B cell (primary cell): ENCODE data around the gene DGCR2. TPM values are rescaled to one million over a fixed set of nuclear protein-coding genes. Genes with fewer than 3 reads are reported as not detected.

Experiments
- ATAC-seq: fragments of 200-7000 bp; cut with Tn5 transposase; one replicate; pipeline ENCODE4 v1.10.0; 2021; ENCODE audit warnings: low read depth, mild to moderate bottlenecking, moderate number of reproducible peaks, moderate library complexity
- CTCF ChIA-PET: fragments of 350-600 bp; sonication (Branson Sonifier 250); formaldehyde crosslinking; loops from one replicate; lab custom pipeline; 2021; ENCODE audit warnings: antibody characterized with exemption, inconsistent platforms; lab: Charles Lee
- POLR2A ChIA-PET: fragments of 350-600 bp; sonication (Branson Sonifier 250); formaldehyde crosslinking; loops from one replicate; lab custom pipeline; 2021; ENCODE audit warnings: antibody characterized with exemption; lab: Charles Lee
- DNase-seq: peaks from one replicate; pipeline ENCODE4 v3.0.0; 2013
- H2AFZ ChIP-seq: 2 replicates; pipeline ENCODE4 v1.6.1; 2012; ENCODE audit warnings: mild to moderate bottlenecking, low read depth, low read length; ENCODE audit not compliant: insufficient read depth, poor library complexity, severe bottlenecking
- H3K27ac ChIP-seq, 2 donors: 1 replicate in 1 of 2; 2 replicates in 1 of 2; pipeline ENCODE4 v1.5.1; 2012 to 2013; ENCODE audit warnings: low read length in 2 of 2, mild to moderate bottlenecking in 2 of 2, moderate library complexity in 1 of 2
- H3K27me3 ChIP-seq, 4 experiments: fragments of 200-600 bp in 1 of 4; sonication (generic) in 1 of 4; replicated peaks in 1 of 4; 1 replicate in 2 of 4; 2 replicates in 2 of 4; pipeline versions ENCODE4 v1.6.1 to v1.7.0; 2013 to 2016; ENCODE audit warnings: low read length in 3 of 4, mild to moderate bottlenecking in 2 of 4, mixed read lengths in 1 of 4, moderate library complexity in 1 of 4; ENCODE audit not compliant: insufficient read depth in 4 of 4, control insufficient read depth in 3 of 4; ENCODE audit errors: control extremely low read depth in 1 of 4
- H3K36me3 ChIP-seq, 2 experiments: replicated peaks in 1 of 2; 1 replicate in 1 of 2; 2 replicates in 1 of 2; pipeline versions ENCODE4 v1.6.1 to v1.7.1; 2013; ENCODE audit warnings: low read length in 1 of 2; ENCODE audit not compliant: insufficient read depth in 2 of 2, control insufficient read depth in 1 of 2; ENCODE audit errors: control extremely low read depth in 1 of 2, extremely low read depth in 1 of 2
- H3K4me1 ChIP-seq, 2 donors: fragments of 200-600 bp in 1 of 2; sonication (generic) in 1 of 2; 1 replicate in 1 of 2; 2 replicates in 1 of 2; pipeline versions ENCODE4 v1.5.1 to v1.6.1; 2013 to 2017; ENCODE audit warnings: low read length in 2 of 2; ENCODE audit not compliant: control insufficient read depth in 2 of 2, insufficient read depth in 2 of 2
- H3K4me2 ChIP-seq: replicated peaks from 2 replicates; pipeline ENCODE3; 2012; ENCODE audit warnings: mild to moderate bottlenecking, low read depth, low read length; ENCODE audit not compliant: poor library complexity, severe bottlenecking
- H3K4me3 ChIP-seq, 5 experiments: fragments of 200-600 bp in 1 of 5; sonication (generic) in 1 of 5; 1 replicate in 3 of 5; 2 replicates in 2 of 5; pipeline versions ENCODE4 v1.5.1 to v1.7.0; 2011 to 2016; ENCODE audit warnings: low read length in 4 of 5, mild to moderate bottlenecking in 4 of 5, low read depth in 2 of 5, control low read depth in 1 of 5, moderate library complexity in 1 of 5; ENCODE audit not compliant: insufficient read depth in 1 of 5; ENCODE audit errors: control extremely low read depth in 1 of 5, extremely low read depth in 1 of 5
- H3K79me2 ChIP-seq: fragments of 200-600 bp; sonication (generic); one replicate; pipeline ENCODE4 v1.6.0; 2016; ENCODE audit warnings: low read length; ENCODE audit not compliant: control insufficient read depth, insufficient read depth
- H3K9ac ChIP-seq: fragments of 200-600 bp; sonication (generic); 2 replicates; pipeline ENCODE4 v1.6.1; 2017; ENCODE audit warnings: mild to moderate bottlenecking, low read length, moderate library complexity
- H3K9me3 ChIP-seq, 3 donors: one replicate each; pipeline versions ENCODE4 v1.6.1 to v1.7.1; 2013; ENCODE audit warnings: low read length in 2 of 3; ENCODE audit not compliant: control insufficient read depth in 2 of 3, insufficient read depth in 1 of 3; ENCODE audit errors: control extremely low read depth in 1 of 3
- H4K20me1 ChIP-seq: 2 replicates; pipeline ENCODE4 v1.6.0; 2012; ENCODE audit warnings: mild to moderate bottlenecking, low read length; ENCODE audit not compliant: insufficient read depth, control insufficient read depth, poor library complexity, severe bottlenecking
- H3K27ac Mint-ChIP-seq: one replicate; pipeline ENCODE4 v1.8.0; 2021; ENCODE audit warnings: mixed read lengths
- H3K27me3 Mint-ChIP-seq: one replicate; pipeline ENCODE4 v1.8.0; 2021; ENCODE audit warnings: mixed read lengths
- H3K4me1 Mint-ChIP-seq: one replicate; pipeline ENCODE4 v1.8.0; 2021; ENCODE audit warnings: mixed read lengths
- H3K4me3 Mint-ChIP-seq: one replicate; pipeline ENCODE4 v1.8.0; 2021; ENCODE audit warnings: mixed read lengths
- H3K9me3 Mint-ChIP-seq: one replicate; pipeline ENCODE4 v1.8.0; 2022; ENCODE audit warnings: mixed read lengths; ENCODE audit not compliant: insufficient read depth
- EZH2 ChIP-seq: IDR thresholded peaks from 2 replicates; pipeline ENCODE4 v1.6.1; 2012; ENCODE audit warnings: borderline replicate concordance, low read depth, mild to moderate bottlenecking, moderate library complexity, low read length; ENCODE audit not compliant: insufficient read depth, poor library complexity, severe bottlenecking
- WGBS: methylation state at CpG from one replicate; pipeline ENCODE4 v1.1.5; 2013; ENCODE audit warnings: missing lambda C conversion rate; ENCODE audit not compliant: insufficient coverage; 5-methylcytosine and 5-hydroxymethylcytosine counted together
- intact Hi-C: fragments of 100-400 bp; cut with micrococcal nuclease; formaldehyde crosslinking; loops from one replicate; pipeline ENCODE4 v1.10.0; 2022
- polyA plus RNA-seq: library from polyadenylated mRNA; depleted of rRNA; stranded (reverse); fragments of >200 nt; gene quantifications from 2 replicates; pipeline ENCODE4 v1.2.3, GENCODE V29; 2012
- total RNA-seq, 2 donors: library from RNA; stranded (reverse); fragments of 120-200 nt in 1 of 2; gene quantifications; 1 replicate in 1 of 2; 2 replicates in 1 of 2; pipeline versions ENCODE4 v1.2.3 to v1.2.4, GENCODE V29; 2013 to 2022

DGCR2 gene
- total and polyA plus RNA-seq, 2 donors (not counting 1 experiment from before 2014, with no cell fraction given), result 28.8 to 49.5 TPM

DNA sequence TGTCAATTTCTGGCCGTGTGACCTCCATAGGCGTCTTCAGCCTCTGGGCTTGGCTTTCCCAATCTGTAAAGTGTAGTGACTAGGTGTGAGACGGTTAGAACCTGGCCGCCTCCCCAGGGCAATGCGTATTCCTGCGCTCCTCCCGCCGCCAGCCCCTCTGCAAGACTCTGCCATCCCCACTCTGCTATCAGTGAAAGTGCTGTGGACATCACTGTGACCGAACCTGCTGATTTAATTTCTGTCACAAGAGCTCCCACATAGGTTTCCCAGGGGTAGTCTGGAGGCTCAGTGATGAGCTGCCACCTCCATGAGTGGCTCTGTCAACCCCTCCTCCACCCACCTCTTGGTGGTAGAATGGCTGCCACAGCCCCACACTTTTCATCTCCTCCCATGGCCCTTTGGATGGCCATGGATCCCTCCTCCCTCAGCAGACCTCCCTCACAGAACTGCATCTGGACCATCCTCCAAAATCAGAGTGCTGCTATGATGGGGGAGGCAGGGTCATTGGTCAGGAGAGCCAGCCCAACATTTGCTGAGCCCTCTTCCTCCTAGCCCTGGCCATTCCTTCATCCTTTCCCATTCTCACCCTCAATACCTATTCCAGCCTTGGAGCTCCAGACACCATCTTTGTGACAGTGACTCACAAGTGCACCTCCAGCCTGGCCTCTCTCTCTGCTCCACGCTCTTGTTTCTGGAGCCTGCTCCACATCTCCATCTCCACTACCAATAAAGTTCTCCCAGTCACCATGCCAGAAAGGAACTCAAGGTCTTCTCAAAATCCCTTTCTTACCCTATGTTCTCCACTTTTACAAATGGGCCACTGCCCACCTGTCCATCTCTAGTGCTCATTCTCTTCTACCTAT, 29.3 kb upstream of the DGCR2 start:
- WGBS, result 55% methylated on average over 10 of the region's 10 CpGs
- peak overlapping the region; percentile 80 for H3K4me3 Mint-ChIP-seq
- peaks cover 43% of the 10 kb centered on the region for H3K27me3 Mint-ChIP-seq
- H3K27me3 ChIP-seq, result peaks cover 0 to 54% (median 22%) of the 10 kb centered on the region in 4 experiments
- H3K27ac ChIP-seq, result no peak overlapping the region
- H3K9me3 Mint-ChIP-seq, result peaks cover 4% of the 10 kb centered on the region
- DNase-seq (no peak), ATAC-seq (no peak)
- H3K36me3 ChIP-seq, result no peaks in the 10 kb centered on the region
- no peaks in the 10 kb centered on the region for H3K79me2 ChIP-seq
- no peak overlapping the region for H3K9ac ChIP-seq
- intact Hi-C loops, result no loop called here
- H3K9me3 ChIP-seq, result peaks cover 0 to 16% (median 0%) of the 10 kb centered on the region in 3 donors
- H4K20me1 ChIP-seq, result no peaks in the 10 kb centered on the region
- H3K4me3 ChIP-seq, result no peak overlapping the region
- ChIA-PET POLR2A (no interaction called here), CTCF (no interaction called here)
- peaks cover 13 to 16% of the 10 kb centered on the region in 2 donors for H3K4me1 ChIP-seq
- H3K4me2 ChIP-seq, result no peak overlapping the region
- no peak overlapping the region for H3K27ac Mint-ChIP-seq
- TF ChIP-seq EZH2, result no peak
- no peak overlapping the region for H2AFZ ChIP-seq
- H3K4me1 Mint-ChIP-seq, result peaks cover 11% of the 10 kb centered on the region

DNA sequence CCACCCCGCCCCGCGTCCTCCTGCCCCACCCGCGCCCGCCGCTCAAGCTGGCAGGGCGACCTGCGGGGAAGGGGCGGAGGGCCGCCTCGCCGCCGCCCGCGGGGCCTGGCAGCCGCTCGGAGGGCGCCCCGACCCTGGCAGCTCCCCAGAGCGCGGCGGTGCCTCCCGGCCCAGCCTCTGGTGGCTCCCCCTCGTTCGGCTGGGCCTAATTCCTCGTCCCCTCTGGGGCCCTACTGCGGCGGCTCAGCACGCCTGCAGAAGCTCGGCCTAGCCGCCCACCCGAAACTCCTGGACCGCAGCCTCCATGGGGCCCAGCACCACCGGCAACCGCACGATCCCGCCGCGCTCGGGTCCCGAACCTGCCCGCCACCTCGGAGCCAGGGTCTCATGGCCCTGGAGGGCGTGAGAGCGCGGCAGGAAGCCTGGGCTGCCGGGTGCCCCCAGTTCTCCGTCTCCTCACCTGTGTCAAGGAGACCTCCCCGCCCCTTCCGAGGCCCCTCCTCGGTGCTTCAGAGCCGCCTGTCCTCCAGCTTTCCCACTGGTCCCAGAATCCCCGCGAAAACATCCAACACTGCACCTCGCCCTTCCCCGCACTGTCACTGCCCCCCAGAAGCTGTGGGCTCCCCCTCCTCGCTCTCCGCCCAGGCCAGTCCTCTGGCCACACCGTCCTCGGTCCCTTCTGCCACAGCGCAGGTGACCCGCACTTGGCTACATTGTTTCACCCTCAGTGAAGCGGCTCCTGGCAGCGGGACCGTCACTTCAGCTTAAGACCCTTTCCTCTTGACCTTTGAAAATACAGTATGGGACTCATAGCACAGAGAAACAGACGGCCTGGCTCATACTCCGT, 28.5 kb upstream of the DGCR2 start:
- Histone ChIP-seq H3K27me3 (peaks cover 0 to 54% (median 22%) of the 10 kb centered on the region in 4 experiments), H3K36me3 (no peaks in the 10 kb centered on the region), H4K20me1 (no peaks in the 10 kb centered on the region), H3K27ac (no peak overlapping the region), H3K4me2 (peak overlapping the region; percentile 82), H3K4me1 (peaks cover 13 to 16% of the 10 kb centered on the region in 2 donors), H3K9me3 (peaks cover 0 to 16% (median 0%) of the 10 kb centered on the region in 3 donors), H2AFZ (peak overlapping the region; percentile 15), H3K4me3 (no peak overlapping the region), H3K9ac (no peak overlapping the region), H3K79me2 (no peaks in the 10 kb centered on the region)
- intact Hi-C loops, result no loop called here
- peaks cover 39% of the 10 kb centered on the region for H3K27me3 Mint-ChIP-seq
- peak overlapping the region; percentile 41 for H3K27ac Mint-ChIP-seq
- peak overlapping the region; percentile 80 for H3K4me3 Mint-ChIP-seq
- POLR2A ChIA-PET, result no interaction called here
- ATAC-seq, result no peak
- peak; percentile 12 for DNase-seq
- 15% methylated on average over 68 of the region's 68 CpGs for WGBS
- CTCF ChIA-PET, result no interaction called here
- H3K4me1 Mint-ChIP-seq, result peaks cover 11% of the 10 kb centered on the region
- no peak for TF ChIP-seq EZH2
- peaks cover 4% of the 10 kb centered on the region for H3K9me3 Mint-ChIP-seq
